ENCODE data around the gene SORL1.
"Not testable (repeated sequence)": the region's sequence is repeated elsewhere in the genome, so short reads cannot be mapped to it uniquely, and the experiment has no call there.

SORL1 gene

GRCh38 chr11:121479698-121480238, 27.7 kb downstream of the SORL1 start:
- DNase-seq: no peak

- peak; percentile 43 for DNase-seq
Observed at GRCh38 chr11:121481484-121482230, 29.5 kb downstream of the SORL1 start.

- DNase-seq: peak; percentile 47
Observed at GRCh38 chr11:121482231-121483129, 30.4 kb downstream of the SORL1 start.

GRCh38 chr11:121483805-121484480, 31.8 kb downstream of the SORL1 start:
- no peak for DNase-seq

GRCh38 chr11:121485216-121485615, 33.1 kb downstream of the SORL1 start:
- no peak for DNase-seq

- no peak for DNase-seq
Observed at GRCh38 chr11:121486054-121486453, 33.9 kb downstream of the SORL1 start.

- no peak for DNase-seq
Observed at GRCh38 chr11:121487191-121487590, 35.1 kb downstream of the SORL1 start.

- no peak for DNase-seq
Observed at GRCh38 chr11:121488170-121488569, 36.1 kb downstream of the SORL1 start.

GRCh38 chr11:121488641-121489040, 36.5 kb downstream of the SORL1 start:
- DNase-seq: no peak

- no peak for DNase-seq
Observed at GRCh38 chr11:121489823-121490222, 37.7 kb downstream of the SORL1 start.

- DNase-seq: peak; percentile 66
Observed at GRCh38 chr11:121494355-121495099, 42.4 kb downstream of the SORL1 start.

GRCh38 chr11:121497176-121497998, 45.3 kb downstream of the SORL1 start:
- DNase-seq: no peak

- DNase-seq: no peak
Observed at GRCh38 chr11:121499405-121499804, 47.3 kb downstream of the SORL1 start.

- peak; percentile 7 for DNase-seq
Observed at GRCh38 chr11:121500275-121500674, 48.2 kb downstream of the SORL1 start.

- no peak for DNase-seq
Observed at GRCh38 chr11:121500717-121501116, 48.6 kb downstream of the SORL1 start.

GRCh38 chr11:121503051-121503450, 50.9 kb downstream of the SORL1 start:
- DNase-seq: peak; percentile 21

GRCh38 chr11:121506237-121506636, 54.1 kb downstream of the SORL1 start:
- not testable (repeated sequence) for DNase-seq

- DNase-seq: no peak
Observed at GRCh38 chr11:121508449-121508848, 56.3 kb downstream of the SORL1 start.

GRCh38 chr11:121510438-121510837, 58.3 kb downstream of the SORL1 start:
- DNase-seq: no peak

- no peak for DNase-seq
Observed at GRCh38 chr11:121512468-121513465, 60.7 kb downstream of the SORL1 start.

Data from hematopoietic multipotent progenitor cell treated with erythropoietin and hydrocortisone succinate and interleukin-3 and kit ligand, for 6 days (in vitro differentiated cells).